Kidney epithelial cell (primary cell): Measurements from ENCODE around the gene DPP6. TPM values are rescaled to one million over a fixed set of nuclear protein-coding genes. Genes with fewer than 3 reads are reported as not detected.

Experiments used
- DNase-seq: peaks from one replicate; pipeline ENCODE4 v3.0.0-alpha.2; 2010; ENCODE audit warnings: low read depth
- H3K27me3 ChIP-seq: 2 replicates; pipeline ENCODE4 v1.6.0; 2011; ENCODE audit warnings: low read length; ENCODE audit not compliant: control insufficient read depth, insufficient read depth
- H3K36me3 ChIP-seq: 2 replicates; pipeline ENCODE4 v1.5.1; 2011; ENCODE audit warnings: low read length; ENCODE audit not compliant: control insufficient read depth, insufficient read depth
- H3K4me3 ChIP-seq: 2 replicates; pipeline ENCODE4 v1.5.1; 2011; ENCODE audit warnings: low read depth, mild to moderate bottlenecking, control low read depth, low read length
- CTCF ChIP-seq: IDR thresholded peaks from 2 replicates; pipeline ENCODE4 v1.5.1; 2011; ENCODE audit warnings: mild to moderate bottlenecking, moderate library complexity, low read length, control low read depth, inconsistent platforms; ENCODE audit not compliant: insufficient read depth, poor library complexity, severe bottlenecking
- total RNA-seq: library from RNA; depleted of rRNA; stranded (reverse); fragments of >200 nt; gene quantifications from 2 replicates; pipeline ENCODE4 v1.2.3, GENCODE V29; 2015

The DPP6 gene
- total RNA-seq, 1 donor from 2014 or later = 0.84 TPM

GRCh38 chr7:154217688-154218340 lies 165.6 kb downstream of the DPP6 start:
- no peaks in the 10 kb centered on the region for H3K36me3 ChIP-seq
- no peak for DNase-seq
- H3K27me3 ChIP-seq = no peaks in the 10 kb centered on the region
- no peak for TF ChIP-seq CTCF
- H3K4me3 ChIP-seq = no peak overlapping the region

- no peaks in the 10 kb centered on the region for H3K27me3 ChIP-seq
- no peaks in the 10 kb centered on the region for H3K36me3 ChIP-seq
- no peak for DNase-seq
- no peak for TF ChIP-seq CTCF
- no peak overlapping the region for H3K4me3 ChIP-seq
Observed at GRCh38 chr7:154231732-154232131, 179.5 kb downstream of the DPP6 start.

GRCh38 chr7:154232700-154233099 lies 180.5 kb downstream of the DPP6 start:
- DNase-seq = no peak

GRCh38 chr7:154241988-154242387 lies 189.8 kb downstream of the DPP6 start:
- Histone ChIP-seq H3K4me3 (no peak overlapping the region), H3K27me3 (no peaks in the 10 kb centered on the region), H3K36me3 (no peaks in the 10 kb centered on the region)
- TF ChIP-seq CTCF = no peak
- no peak for DNase-seq

More at GRCh38 chr7:154232700-154233099, 180.5 kb downstream of the DPP6 start:
- H3K36me3 ChIP-seq = no peaks in the 10 kb centered on the region
- no peak overlapping the region for H3K4me3 ChIP-seq
- no peak for TF ChIP-seq CTCF
- no peaks in the 10 kb centered on the region for H3K27me3 ChIP-seq

GRCh38 chr7:154242709-154243108 lies 190.5 kb downstream of the DPP6 start:
- Histone ChIP-seq H3K4me3 (no peak overlapping the region), H3K36me3 (no peaks in the 10 kb centered on the region), H3K27me3 (no peaks in the 10 kb centered on the region)
- TF ChIP-seq CTCF = no peak
- DNase-seq = no peak

- no peak for DNase-seq
- no peak for TF ChIP-seq CTCF
- no peak overlapping the region for H3K4me3 ChIP-seq
- H3K27me3 ChIP-seq = no peaks in the 10 kb centered on the region
- no peaks in the 10 kb centered on the region for H3K36me3 ChIP-seq
Observed at GRCh38 chr7:154252046-154252445, 199.8 kb downstream of the DPP6 start.
